Measurements from ENCODE around the gene CSGALNACT2. TPM values are rescaled to one million over a fixed set of nuclear protein-coding genes. Genes with fewer than 3 reads are reported as not detected.

CSGALNACT2 gene
- total RNA-seq, 1 donor from 2014 or later: 30.3 TPM

- Mint-ChIP-seq H3K36me3 (ENCODE audit: low read depth) (no peaks in the 10 kb centered on the region), H3K27ac (no peak overlapping the region), H3K4me3 (no peak overlapping the region), H3K27me3 (ENCODE audit: insufficient read depth) (no peaks in the 10 kb centered on the region), H3K4me1 (ENCODE audit: low read depth) (no peaks in the 10 kb centered on the region), H3K9me3 (no peaks in the 10 kb centered on the region)
- intact Hi-C loops (cut with micrococcal nuclease): no loop called here
- DNase-seq (ENCODE audit: low spot score): no peak
These were observed 68.4 kb downstream of the CSGALNACT2 start for GRCh38 chr10:43206391-43207235.

- Mint-ChIP-seq H3K36me3 (ENCODE audit: low read depth) (no peaks in the 10 kb centered on the region), H3K27me3 (ENCODE audit: insufficient read depth) (peaks cover 4% of the 10 kb centered on the region), H3K4me1 (ENCODE audit: low read depth) (no peaks in the 10 kb centered on the region), H3K9me3 (no peaks in the 10 kb centered on the region), H3K4me3 (no peak overlapping the region), H3K27ac (no peak overlapping the region)
- DNase-seq (ENCODE audit: low spot score): no peak
- intact Hi-C loops (cut with micrococcal nuclease): no loop called here
These were observed 70.2 kb downstream of the CSGALNACT2 start for GRCh38 chr10:43208147-43209073.

DNA sequence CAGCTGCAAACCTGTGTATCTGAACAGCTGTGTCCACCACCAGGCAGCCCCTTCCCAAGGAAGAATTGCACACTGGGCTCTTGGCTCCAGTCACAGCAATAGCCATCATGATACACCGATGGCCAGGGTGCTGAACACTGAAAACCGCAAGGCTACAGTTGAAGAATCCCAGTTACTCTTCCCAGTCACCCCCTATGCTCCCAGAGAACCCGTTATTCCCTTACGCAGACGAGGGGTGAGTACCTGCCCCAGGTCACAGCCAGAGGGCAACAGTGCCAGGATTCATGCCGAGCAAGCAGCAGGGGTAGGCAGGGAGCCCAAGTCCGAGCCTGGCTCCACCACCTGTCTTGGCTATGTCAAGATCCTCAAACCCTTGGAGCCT, 70.8 kb downstream of the CSGALNACT2 start:
- intact Hi-C loops (cut with micrococcal nuclease): no loop called here

DNA sequence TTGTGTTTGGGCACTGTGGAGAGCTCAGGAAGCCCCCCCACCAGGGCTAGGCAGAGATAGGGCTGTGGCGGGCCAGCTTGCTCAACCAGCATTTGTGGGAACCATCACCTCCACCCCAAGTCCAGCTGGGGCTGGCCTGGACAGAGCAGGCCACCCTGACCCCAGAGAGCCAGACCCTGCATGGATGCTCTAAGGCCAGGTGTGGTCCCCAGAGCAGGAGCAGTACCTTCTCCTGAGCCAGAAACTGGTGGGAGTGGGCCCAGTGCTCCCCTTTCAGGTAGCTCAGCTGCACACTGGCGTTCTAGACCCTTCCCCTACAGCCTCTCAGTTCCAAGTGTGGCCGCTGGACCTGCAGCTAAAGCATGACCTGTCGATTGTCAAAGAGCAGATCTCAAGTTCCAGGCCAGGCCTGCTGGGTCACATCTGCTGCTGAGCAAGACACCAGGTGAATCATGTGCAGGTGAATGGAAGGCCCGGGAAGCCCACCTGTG, 71.5 kb downstream of the CSGALNACT2 start:
- H3K27me3 Mint-ChIP-seq (ENCODE audit: insufficient read depth): peaks cover 4% of the 10 kb centered on the region
- no peaks in the 10 kb centered on the region for H3K4me1 Mint-ChIP-seq (ENCODE audit: low read depth)
- intact Hi-C loops (cut with micrococcal nuclease): no loop called here
- no peaks in the 10 kb centered on the region for H3K36me3 Mint-ChIP-seq (ENCODE audit: low read depth)
- DNase-seq (ENCODE audit: low spot score): no peak
- no peak overlapping the region for H3K4me3 Mint-ChIP-seq
- no peak overlapping the region for H3K27ac Mint-ChIP-seq
- H3K9me3 Mint-ChIP-seq: no peaks in the 10 kb centered on the region

More for the DNA sequence above, 70.8 kb downstream of the CSGALNACT2 start:
- Mint-ChIP-seq H3K9me3 (no peaks in the 10 kb centered on the region), H3K4me3 (no peak overlapping the region), H3K36me3 (ENCODE audit: low read depth) (no peaks in the 10 kb centered on the region), H3K27me3 (ENCODE audit: insufficient read depth) (peaks cover 4% of the 10 kb centered on the region), H3K4me1 (ENCODE audit: low read depth) (no peaks in the 10 kb centered on the region), H3K27ac (no peak overlapping the region)
- no peak for DNase-seq (ENCODE audit: low spot score)

DNA sequence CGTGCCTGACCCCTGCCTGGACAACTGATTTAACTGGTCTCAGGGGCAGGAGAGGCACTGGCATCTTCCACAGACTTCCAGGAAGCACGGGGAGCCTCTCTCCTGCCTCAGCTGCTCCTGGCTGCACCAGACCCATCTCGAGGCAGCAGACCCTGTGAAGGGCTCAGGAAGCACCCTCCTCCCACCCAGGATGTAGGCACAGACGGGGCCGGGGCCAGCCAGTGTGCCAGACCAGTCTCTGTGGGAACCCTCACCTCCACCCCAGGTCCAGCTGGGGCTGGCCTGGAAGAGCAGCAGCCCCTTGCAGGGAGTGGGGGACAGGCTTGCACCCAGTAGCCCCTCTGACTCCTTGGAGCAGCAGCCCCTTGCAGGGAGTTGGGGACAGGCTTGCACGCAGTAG, 72.3 kb downstream of the CSGALNACT2 start:
- Mint-ChIP-seq H3K9me3 (no peaks in the 10 kb centered on the region), H3K4me3 (no peak overlapping the region), H3K4me1 (ENCODE audit: low read depth) (no peaks in the 10 kb centered on the region), H3K36me3 (ENCODE audit: low read depth) (no peaks in the 10 kb centered on the region), H3K27me3 (ENCODE audit: insufficient read depth) (peaks cover 4% of the 10 kb centered on the region), H3K27ac (no peak overlapping the region)
- DNase-seq (ENCODE audit: low spot score): no peak
- intact Hi-C loops (cut with micrococcal nuclease): no loop called here

GRCh38 chr10:43211030-43211429, 72.8 kb downstream of the CSGALNACT2 start:
- Mint-ChIP-seq H3K36me3 (ENCODE audit: low read depth) (no peaks in the 10 kb centered on the region), H3K4me3 (no peak overlapping the region), H3K27ac (no peak overlapping the region), H3K27me3 (ENCODE audit: insufficient read depth) (peaks cover 4% of the 10 kb centered on the region), H3K9me3 (no peaks in the 10 kb centered on the region), H3K4me1 (ENCODE audit: low read depth) (no peaks in the 10 kb centered on the region)
- DNase-seq (ENCODE audit: low spot score): no peak
- intact Hi-C loops (cut with micrococcal nuclease): no loop called here

- Mint-ChIP-seq H3K9me3 (no peaks in the 10 kb centered on the region), H3K4me3 (no peak overlapping the region), H3K27me3 (ENCODE audit: insufficient read depth) (peaks cover 4% of the 10 kb centered on the region), H3K4me1 (ENCODE audit: low read depth) (no peaks in the 10 kb centered on the region), H3K27ac (no peak overlapping the region), H3K36me3 (ENCODE audit: low read depth) (no peaks in the 10 kb centered on the region)
- no peak for DNase-seq (ENCODE audit: low spot score)
- intact Hi-C loops (cut with micrococcal nuclease): no loop called here
These were observed 73.3 kb downstream of the CSGALNACT2 start for GRCh38 chr10:43211431-43212042.

GRCh38 chr10:43212043-43212721, 73.9 kb downstream of the CSGALNACT2 start:
- H3K4me1 Mint-ChIP-seq (ENCODE audit: low read depth): no peaks in the 10 kb centered on the region
- DNase-seq (ENCODE audit: low spot score): no peak
- H3K36me3 Mint-ChIP-seq (ENCODE audit: low read depth): no peaks in the 10 kb centered on the region
- no peak overlapping the region for H3K4me3 Mint-ChIP-seq
- no peaks in the 10 kb centered on the region for H3K9me3 Mint-ChIP-seq
- no peak overlapping the region for H3K27ac Mint-ChIP-seq
- H3K27me3 Mint-ChIP-seq (ENCODE audit: insufficient read depth): peaks cover 4% of the 10 kb centered on the region
- intact Hi-C loops (cut with micrococcal nuclease): no loop called here

- Mint-ChIP-seq H3K27me3 (ENCODE audit: insufficient read depth) (peaks cover 4% of the 10 kb centered on the region), H3K9me3 (no peaks in the 10 kb centered on the region), H3K36me3 (ENCODE audit: low read depth) (no peaks in the 10 kb centered on the region), H3K27ac (no peak overlapping the region), H3K4me1 (ENCODE audit: low read depth) (no peaks in the 10 kb centered on the region), H3K4me3 (no peak overlapping the region)
- no peak for DNase-seq (ENCODE audit: low spot score)
- intact Hi-C loops (cut with micrococcal nuclease): no loop called here
These were observed 76.1 kb downstream of the CSGALNACT2 start for GRCh38 chr10:43214071-43214955.

DNA sequence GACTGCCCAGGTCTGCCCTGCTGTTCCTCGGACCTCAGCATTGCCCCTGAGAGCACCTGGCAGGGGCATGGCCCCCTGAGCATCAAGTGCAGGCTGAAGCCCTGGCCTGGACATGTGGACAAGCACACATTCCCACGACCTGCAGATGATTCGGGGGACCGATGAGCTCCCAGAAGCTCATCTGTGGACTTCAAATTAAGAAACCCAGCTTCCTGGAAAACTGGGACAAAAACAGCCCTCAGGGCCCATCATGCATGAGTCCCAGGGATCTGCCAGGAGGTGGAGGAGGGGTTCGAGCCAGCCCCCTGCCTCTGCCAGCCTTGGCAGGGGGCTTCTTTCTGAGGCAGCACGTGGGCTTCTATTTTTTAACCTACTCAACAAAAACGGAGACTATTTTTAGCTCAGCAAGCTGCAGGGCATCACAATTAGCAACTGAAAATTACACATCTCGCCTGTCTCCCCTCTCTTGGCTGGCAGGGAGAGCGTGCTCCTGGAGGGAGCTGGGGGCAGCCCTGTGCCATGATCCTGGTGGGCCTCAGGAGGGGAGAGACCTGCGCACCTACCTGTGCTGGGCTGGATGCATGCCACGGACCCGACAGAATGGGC, 76.8 kb downstream of the CSGALNACT2 start:
- Mint-ChIP-seq H3K36me3 (ENCODE audit: low read depth) (no peaks in the 10 kb centered on the region), H3K27ac (no peak overlapping the region), H3K27me3 (ENCODE audit: insufficient read depth) (peaks cover 4% of the 10 kb centered on the region), H3K4me3 (no peak overlapping the region), H3K9me3 (no peaks in the 10 kb centered on the region), H3K4me1 (ENCODE audit: low read depth) (no peaks in the 10 kb centered on the region)
- no peak for DNase-seq (ENCODE audit: low spot score)
- intact Hi-C loops (cut with micrococcal nuclease): no loop called here

DNA sequence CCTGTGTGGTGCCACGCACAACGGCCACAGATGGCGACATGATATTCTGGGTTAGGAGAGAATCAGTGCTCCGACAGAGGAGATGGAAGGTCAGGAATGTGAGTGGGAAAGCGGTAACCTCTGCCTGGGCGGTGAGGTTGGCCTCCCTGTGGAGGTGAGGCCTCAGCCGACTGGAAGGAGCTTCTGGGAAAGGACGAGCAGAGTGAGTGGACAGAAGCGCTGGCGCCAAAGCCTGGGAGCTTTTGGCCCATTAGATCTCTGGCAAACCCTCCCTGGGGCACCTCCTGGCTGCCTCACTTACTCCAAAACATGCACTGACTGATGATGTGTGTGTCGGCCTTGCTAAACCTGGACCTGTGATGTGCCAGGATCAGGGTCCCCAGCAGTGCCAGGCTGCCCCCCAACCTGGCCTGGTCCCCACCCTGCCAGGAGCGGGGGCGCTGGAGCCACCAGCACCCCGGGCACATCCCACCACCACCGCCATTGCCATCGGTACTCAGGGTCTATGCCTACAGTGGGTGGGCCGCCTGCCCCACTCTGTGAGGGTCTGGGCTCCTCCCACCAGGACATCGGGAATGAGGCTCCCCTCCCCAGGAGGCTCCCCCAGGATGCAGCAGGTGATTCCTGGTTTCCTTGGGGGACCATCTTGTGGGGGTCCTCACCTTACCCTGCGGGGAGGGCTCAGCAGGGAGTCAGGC, 77.7 kb downstream of the CSGALNACT2 start:
- intact Hi-C loops (cut with micrococcal nuclease): no loop called here
- no peaks in the 10 kb centered on the region for H3K9me3 Mint-ChIP-seq
- H3K4me3 Mint-ChIP-seq: no peak overlapping the region
- no peaks in the 10 kb centered on the region for H3K36me3 Mint-ChIP-seq (ENCODE audit: low read depth)
- peaks cover 4% of the 10 kb centered on the region for H3K27me3 Mint-ChIP-seq (ENCODE audit: insufficient read depth)
- H3K27ac Mint-ChIP-seq: no peak overlapping the region
- no peak for DNase-seq (ENCODE audit: low spot score)
- no peaks in the 10 kb centered on the region for H3K4me1 Mint-ChIP-seq (ENCODE audit: low read depth)
